Measurements from ENCODE around the gene ACP1.

The ACP1 gene

GRCh38 chr2:278312-278926 is 13.7 kb downstream of the ACP1 start:
- no peak for DNase-seq (ENCODE audit: low spot score)
- H3K36me3 ChIP-seq (ENCODE audit: low read depth): peaks cover 63% of the 10 kb centered on the region
- no peaks in the 10 kb centered on the region for H3K9me3 ChIP-seq (ENCODE audit: severe bottlenecking)
- no peak overlapping the region for H3K4me3 ChIP-seq (ENCODE audit: severe bottlenecking)
- no peaks in the 10 kb centered on the region for H3K4me1 ChIP-seq (ENCODE audit: insufficient read depth, poor library complexity, severe bottlenecking)
- no peak for ATAC-seq (ENCODE audit: low read depth)
- no peak for TF ChIP-seq CTCF (IDR thresholded peaks at IDR 0.05; ENCODE audit: poor library complexity, severe bottlenecking)
- no peaks in the 10 kb centered on the region for H3K27me3 ChIP-seq (ENCODE audit: insufficient read depth, poor library complexity, severe bottlenecking)
- no peak overlapping the region for H3K27ac ChIP-seq (ENCODE audit: poor library complexity, severe bottlenecking)

GRCh38 chr2:278927-279320 is 14.2 kb downstream of the ACP1 start:
- H3K27ac ChIP-seq (ENCODE audit: poor library complexity, severe bottlenecking): no peak overlapping the region
- H3K36me3 ChIP-seq (ENCODE audit: low read depth): peaks cover 57% of the 10 kb centered on the region
- ATAC-seq (ENCODE audit: low read depth) (no peak), DNase-seq (ENCODE audit: low spot score) (no peak)
- no peaks in the 10 kb centered on the region for H3K9me3 ChIP-seq (ENCODE audit: severe bottlenecking)
- H3K4me1 ChIP-seq (ENCODE audit: insufficient read depth, poor library complexity, severe bottlenecking): no peaks in the 10 kb centered on the region
- no peak overlapping the region for H3K4me3 ChIP-seq (ENCODE audit: severe bottlenecking)
- no peak for TF ChIP-seq CTCF (IDR thresholded peaks at IDR 0.05; ENCODE audit: poor library complexity, severe bottlenecking)
- H3K27me3 ChIP-seq (ENCODE audit: insufficient read depth, poor library complexity, severe bottlenecking): no peaks in the 10 kb centered on the region

GRCh38 chr2:279366-279765 is 14.6 kb downstream of the ACP1 start:
- TF ChIP-seq CTCF (IDR thresholded peaks at IDR 0.05; ENCODE audit: poor library complexity, severe bottlenecking): no peak

GRCh38 chr2:279956-280649 is 15.4 kb downstream of the ACP1 start:
- peaks cover 46% of the 10 kb centered on the region for H3K36me3 ChIP-seq (ENCODE audit: low read depth)
- H3K27ac ChIP-seq (ENCODE audit: poor library complexity, severe bottlenecking): no peak overlapping the region
- ATAC-seq (ENCODE audit: low read depth) (no peak), DNase-seq (ENCODE audit: low spot score) (no peak)
- no peak for TF ChIP-seq CTCF (IDR thresholded peaks at IDR 0.05; ENCODE audit: poor library complexity, severe bottlenecking)
- H3K4me3 ChIP-seq (ENCODE audit: severe bottlenecking): no peak overlapping the region
- no peaks in the 10 kb centered on the region for H3K4me1 ChIP-seq (ENCODE audit: insufficient read depth, poor library complexity, severe bottlenecking)
- no peaks in the 10 kb centered on the region for H3K9me3 ChIP-seq (ENCODE audit: severe bottlenecking)
- H3K27me3 ChIP-seq (ENCODE audit: insufficient read depth, poor library complexity, severe bottlenecking): no peaks in the 10 kb centered on the region

More at GRCh38 chr2:279366-279765, 14.6 kb downstream of the ACP1 start:
- ATAC-seq (ENCODE audit: low read depth) (no peak), DNase-seq (ENCODE audit: low spot score) (no peak)
- no peaks in the 10 kb centered on the region for H3K27me3 ChIP-seq (ENCODE audit: insufficient read depth, poor library complexity, severe bottlenecking)
- no peak overlapping the region for H3K27ac ChIP-seq (ENCODE audit: poor library complexity, severe bottlenecking)
- peaks cover 53% of the 10 kb centered on the region for H3K36me3 ChIP-seq (ENCODE audit: low read depth)
- H3K4me3 ChIP-seq (ENCODE audit: severe bottlenecking): no peak overlapping the region
- H3K9me3 ChIP-seq (ENCODE audit: severe bottlenecking): no peaks in the 10 kb centered on the region
- H3K4me1 ChIP-seq (ENCODE audit: insufficient read depth, poor library complexity, severe bottlenecking): no peaks in the 10 kb centered on the region

GRCh38 chr2:280650-281110 is 15.9 kb downstream of the ACP1 start:
- Histone ChIP-seq H3K4me1 (ENCODE audit: insufficient read depth, poor library complexity, severe bottlenecking) (no peaks in the 10 kb centered on the region), H3K9me3 (ENCODE audit: severe bottlenecking) (no peaks in the 10 kb centered on the region), H3K4me3 (ENCODE audit: severe bottlenecking) (no peak overlapping the region), H3K27me3 (ENCODE audit: insufficient read depth, poor library complexity, severe bottlenecking) (no peaks in the 10 kb centered on the region), H3K36me3 (ENCODE audit: low read depth) (peaks cover 40% of the 10 kb centered on the region), H3K27ac (ENCODE audit: poor library complexity, severe bottlenecking) (no peak overlapping the region)
- DNase-seq (ENCODE audit: low spot score): no peak
- TF ChIP-seq CTCF (IDR thresholded peaks at IDR 0.05; ENCODE audit: poor library complexity, severe bottlenecking): no peak
- ATAC-seq (ENCODE audit: low read depth): no peak

Data from RWPE2 (cell line).